Activated naive CD8-positive, alpha-beta T cell treated with anti-CD3 and anti-CD28 coated beads, Interleukin-2, amount 10 ng/mL, durations not matched to agents 7 days and 5 days (primary cell): Measurements from ENCODE around the gene LCE1C. TPM values are rescaled to one million over a fixed set of nuclear protein-coding genes. Genes with fewer than 3 reads are reported as not detected.

Experiments
- ATAC-seq: fragments of 150-1000 bp; cut with Tn5 transposase; one replicate; pipeline ENCODE4 v1.10.0; 2021; ENCODE audit warnings: low read depth, moderate library complexity
- POLR2A ChIA-PET: fragments of 350-600 bp; sonication (Branson Sonifier 250); formaldehyde crosslinking; loops from one replicate; lab custom pipeline; 2021; ENCODE audit warnings: antibody characterized with exemption; lab: Charles Lee
- DNase-seq: peaks from one replicate; pipeline ENCODE4 v3.0.0; 2021
- H3K27ac Mint-ChIP-seq: one replicate; pipeline ENCODE4 v1.8.0; 2022; ENCODE audit warnings: mild to moderate bottlenecking, mixed read lengths
- H3K27me3 Mint-ChIP-seq: one replicate; pipeline ENCODE4 v1.8.0; 2022; ENCODE audit warnings: mild to moderate bottlenecking, moderate library complexity, mixed read lengths
- H3K36me3 Mint-ChIP-seq: one replicate; pipeline ENCODE4 v1.8.0; 2021; ENCODE audit warnings: mild to moderate bottlenecking, mixed read lengths
- H3K4me1 Mint-ChIP-seq: one replicate; pipeline ENCODE4 v1.8.0; 2021; ENCODE audit warnings: mixed read lengths
- H3K4me3 Mint-ChIP-seq: one replicate; pipeline ENCODE4 v1.8.0; 2022; ENCODE audit warnings: mild to moderate bottlenecking, moderate library complexity, mixed read lengths
- H3K9me3 Mint-ChIP-seq: one replicate; pipeline ENCODE4 v1.8.0; 2021; ENCODE audit warnings: mixed read lengths
- total RNA-seq, 2 experiments: library from RNA; stranded (reverse); gene quantifications; one replicate each; pipeline ENCODE4 v1.2.3, GENCODE V29; 2021

The LCE1C gene
- total RNA-seq, 2 experiments from 2014 or later: not detected

- ATAC-seq (no peak), DNase-seq (no peak)
- Mint-ChIP-seq H3K9me3 (no peaks in the 10 kb centered on the region), H3K27me3 (peaks cover 27% of the 10 kb centered on the region), H3K36me3 (no peaks in the 10 kb centered on the region), H3K4me1 (no peaks in the 10 kb centered on the region), H3K4me3 (no peak overlapping the region), H3K27ac (no peak overlapping the region)
- POLR2A ChIA-PET: no interaction called here
Measured at GRCh38 chr1:152783095-152783494, 23.4 kb downstream of the LCE1C start.

DNA sequence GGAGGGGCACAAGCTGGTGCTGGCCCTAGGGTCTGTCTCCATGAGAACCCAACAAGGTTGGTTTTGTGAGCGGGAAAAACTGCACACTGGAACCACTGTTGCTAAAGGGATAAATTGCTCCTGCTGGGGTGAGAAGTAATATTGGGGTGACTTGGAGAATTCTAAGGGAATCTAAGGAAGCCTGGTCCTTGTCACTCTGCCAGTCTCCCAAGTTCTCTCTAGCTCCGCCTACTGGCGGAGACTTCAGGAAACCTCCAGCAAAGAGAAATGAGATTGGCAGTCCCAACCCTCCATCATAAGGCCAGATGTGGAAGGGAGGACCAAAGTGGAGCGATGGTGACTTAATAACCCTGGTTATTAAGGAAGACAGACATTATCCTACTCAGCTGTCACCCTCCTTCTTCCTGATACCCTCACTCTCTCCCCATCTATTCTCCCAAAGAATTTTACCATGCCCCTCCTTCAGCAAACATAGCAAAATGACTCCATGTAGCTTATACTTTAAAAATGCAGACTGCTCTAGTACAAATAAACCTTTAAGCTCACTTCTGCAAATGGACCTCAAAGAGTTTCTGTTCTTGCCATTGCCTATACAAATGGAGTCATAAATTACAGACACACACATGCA is 28.8 kb downstream of the LCE1C start:
- DNase-seq: no peak
- Mint-ChIP-seq H3K36me3 (no peaks in the 10 kb centered on the region), H3K9me3 (no peaks in the 10 kb centered on the region), H3K27me3 (peaks cover 11% of the 10 kb centered on the region), H3K27ac (no peak overlapping the region), H3K4me3 (no peak overlapping the region), H3K4me1 (no peaks in the 10 kb centered on the region)
- POLR2A ChIA-PET: no interaction called here
- ATAC-seq: no peak

DNA sequence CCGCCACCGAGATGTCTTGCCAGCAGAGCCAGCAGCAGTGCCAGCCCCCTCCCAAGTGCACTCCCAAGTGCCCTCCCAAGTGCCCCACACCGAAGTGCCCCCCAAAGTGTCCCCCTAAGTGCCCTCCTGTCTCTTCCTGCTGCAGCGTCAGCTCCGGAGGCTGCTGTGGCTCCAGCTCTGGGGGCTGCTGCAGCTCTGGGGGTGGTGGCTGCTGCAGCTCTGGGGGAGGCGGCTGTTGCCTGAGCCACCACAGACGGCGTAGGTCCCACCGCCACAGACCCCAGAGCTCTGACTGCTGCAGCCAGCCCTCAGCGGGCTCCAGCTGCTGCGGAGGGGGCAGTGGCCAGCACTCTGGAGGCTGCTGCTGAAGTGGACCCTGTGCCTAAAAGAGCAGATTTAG is 30.1 kb downstream of the LCE1C start:
- H3K27ac Mint-ChIP-seq: no peak overlapping the region
- peaks cover 2% of the 10 kb centered on the region for H3K9me3 Mint-ChIP-seq
- no peak overlapping the region for H3K4me3 Mint-ChIP-seq
- POLR2A ChIA-PET: no interaction called here
- ATAC-seq: no peak
- H3K36me3 Mint-ChIP-seq: no peaks in the 10 kb centered on the region
- DNase-seq: no peak
- peaks cover 10% of the 10 kb centered on the region for H3K27me3 Mint-ChIP-seq
- no peaks in the 10 kb centered on the region for H3K4me1 Mint-ChIP-seq

DNA sequence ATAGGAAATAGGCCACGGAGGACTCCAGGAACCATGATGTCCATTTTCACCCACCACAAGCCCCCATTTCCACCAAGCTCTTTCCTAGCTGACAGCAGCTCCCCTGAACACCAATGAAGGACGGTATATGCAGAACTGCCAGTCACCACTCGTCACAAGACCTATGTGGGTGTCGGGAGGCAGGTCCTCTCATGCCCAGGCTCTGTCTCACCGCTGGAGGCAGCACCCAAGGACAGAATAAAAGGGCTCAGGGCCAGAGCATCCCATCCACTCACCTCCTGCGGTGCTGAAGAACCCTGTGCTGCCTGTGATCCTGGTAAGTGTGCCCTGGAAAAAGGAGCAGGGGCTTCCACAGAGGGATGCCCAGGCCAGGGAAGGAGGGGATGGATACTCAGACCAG is 31.6 kb downstream of the LCE1C start, which contains the start of gene LCE1F:
TSS of gene LCE1F (plus strand) at position 266 of the 400 bp plus-strand sequence. CDS start 1,232 bp downstream, outside the sequence.
- POLR2A ChIA-PET: no interaction called here
- Mint-ChIP-seq H3K4me3 (no peak within 1 kb of the TSS), H3K27me3 (peaks cover 10% of the 10 kb centered on the region), H3K36me3 (no peaks in the 10 kb centered on the region), H3K27ac (no peak within 1 kb of the TSS), H3K4me1 (no peaks in the 10 kb centered on the region), H3K9me3 (peaks cover 2% of the 10 kb centered on the region)
- DNase-seq (no peak), ATAC-seq (no peak)

GRCh38 chr1:152770411-152770810 is 36.0 kb downstream of the LCE1C start:
- H3K4me1 Mint-ChIP-seq: no peaks in the 10 kb centered on the region
- ATAC-seq (no peak), DNase-seq (no peak)
- H3K27ac Mint-ChIP-seq: no peak overlapping the region
- POLR2A ChIA-PET: no interaction called here
- no peak overlapping the region for H3K4me3 Mint-ChIP-seq
- peaks cover 2% of the 10 kb centered on the region for H3K9me3 Mint-ChIP-seq
- peaks cover 4% of the 10 kb centered on the region for H3K27me3 Mint-ChIP-seq
- H3K36me3 Mint-ChIP-seq: no peaks in the 10 kb centered on the region

DNA sequence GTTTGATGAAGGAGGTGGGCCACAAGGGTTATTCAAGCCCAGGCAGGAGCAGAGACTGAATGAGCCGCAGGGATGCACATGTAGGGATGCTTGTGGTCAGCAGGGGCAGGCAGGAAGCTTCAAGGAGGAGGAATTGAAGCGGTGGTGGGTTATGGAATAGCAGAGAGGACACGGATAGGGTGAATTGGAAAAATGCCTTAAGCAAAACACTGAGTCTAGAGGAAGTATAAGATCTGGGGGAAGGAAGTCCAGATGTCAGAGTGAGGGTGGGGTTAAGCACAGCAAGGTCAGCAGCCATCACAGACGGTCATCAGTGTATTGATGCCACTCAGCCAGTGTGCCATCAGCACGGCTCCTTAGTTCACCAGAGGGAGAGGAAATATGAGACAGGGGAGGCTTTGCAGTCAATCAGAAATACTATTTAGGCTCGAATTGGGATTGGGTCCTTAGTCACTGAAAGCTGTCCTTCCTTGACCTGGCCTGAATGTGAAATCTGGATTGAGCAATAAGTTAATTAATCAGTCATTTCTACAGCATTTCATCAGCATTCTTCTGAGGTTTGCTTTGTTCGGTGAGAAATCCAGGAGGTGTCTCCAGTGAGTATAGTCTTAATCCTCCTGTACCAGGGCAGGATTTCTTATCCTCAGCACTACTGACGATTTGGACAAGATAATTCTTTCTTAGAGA is 37.5 kb downstream of the LCE1C start:
- Mint-ChIP-seq H3K9me3 (peaks cover 2% of the 10 kb centered on the region), H3K27ac (no peak overlapping the region), H3K4me1 (no peaks in the 10 kb centered on the region), H3K4me3 (no peak overlapping the region), H3K36me3 (no peaks in the 10 kb centered on the region), H3K27me3 (peaks cover 2% of the 10 kb centered on the region)
- ATAC-seq (no peak), DNase-seq (no peak)
- POLR2A ChIA-PET: no interaction called here

- Mint-ChIP-seq H3K9me3 (no peaks in the 10 kb centered on the region), H3K4me1 (no peaks in the 10 kb centered on the region), H3K36me3 (no peaks in the 10 kb centered on the region), H3K27me3 (peaks cover 2% of the 10 kb centered on the region), H3K27ac (no peak overlapping the region), H3K4me3 (no peak overlapping the region)
- POLR2A ChIA-PET: no interaction called here
- no peak for DNase-seq
- ATAC-seq: no peak
Measured at GRCh38 chr1:152761609-152762213, 44.7 kb downstream of the LCE1C start.

- Mint-ChIP-seq H3K27ac (no peak overlapping the region), H3K27me3 (peaks cover 2% of the 10 kb centered on the region), H3K4me1 (no peaks in the 10 kb centered on the region), H3K9me3 (no peaks in the 10 kb centered on the region), H3K36me3 (no peaks in the 10 kb centered on the region), H3K4me3 (no peak overlapping the region)
- no peak for ATAC-seq
- POLR2A ChIA-PET: no interaction called here
- no peak for DNase-seq
Measured at GRCh38 chr1:152760551-152761190, 45.8 kb downstream of the LCE1C start.

- no peaks in the 10 kb centered on the region for H3K4me1 Mint-ChIP-seq
- DNase-seq: no peak
- H3K27me3 Mint-ChIP-seq: peaks cover 3% of the 10 kb centered on the region
- no peak overlapping the region for H3K4me3 Mint-ChIP-seq
- no peak overlapping the region for H3K27ac Mint-ChIP-seq
- ATAC-seq: no peak
- H3K36me3 Mint-ChIP-seq: no peaks in the 10 kb centered on the region
- no peaks in the 10 kb centered on the region for H3K9me3 Mint-ChIP-seq
- POLR2A ChIA-PET: no interaction called here
Measured at GRCh38 chr1:152759453-152760173, 46.8 kb downstream of the LCE1C start.

DNA sequence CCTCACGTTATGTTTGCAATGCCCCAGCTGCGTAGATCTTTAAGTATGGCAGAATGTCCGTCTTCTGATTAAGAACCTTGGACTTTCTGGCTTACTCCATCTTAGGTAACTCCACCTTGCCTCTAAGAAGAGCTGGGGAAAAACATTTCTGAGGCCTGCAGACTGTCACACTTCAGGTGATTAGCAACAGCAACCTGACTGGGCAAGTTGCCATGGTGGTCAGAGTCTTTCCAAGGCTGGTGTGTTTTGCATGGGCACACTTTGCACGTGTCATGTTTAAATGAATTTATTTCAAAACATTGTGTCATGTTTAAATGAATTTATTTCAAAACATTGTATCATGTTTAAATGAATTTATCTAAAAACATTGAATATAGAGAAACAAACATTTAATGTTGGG is 47.8 kb downstream of the LCE1C start:
- peaks cover 4% of the 10 kb centered on the region for H3K27me3 Mint-ChIP-seq
- POLR2A ChIA-PET: no interaction called here
- H3K9me3 Mint-ChIP-seq: no peaks in the 10 kb centered on the region
- no peak overlapping the region for H3K27ac Mint-ChIP-seq
- H3K4me3 Mint-ChIP-seq: no peak overlapping the region
- H3K4me1 Mint-ChIP-seq: no peaks in the 10 kb centered on the region
- H3K36me3 Mint-ChIP-seq: no peaks in the 10 kb centered on the region
- no peak for ATAC-seq
- no peak for DNase-seq

GRCh38 chr1:152757747-152758146 is 48.7 kb downstream of the LCE1C start, which contains the start of gene KPRP:
Gene KPRP (plus strand): TSS chr1:152758025. CDS start chr1:152759589, 1,564 bp downstream.
- ATAC-seq (no peak), DNase-seq (no peak)
- H3K27me3 Mint-ChIP-seq: peaks cover 8% of the 10 kb centered on the region
- no peaks in the 10 kb centered on the region for H3K9me3 Mint-ChIP-seq
- no peak within 1 kb of the TSS for H3K4me3 Mint-ChIP-seq
- H3K36me3 Mint-ChIP-seq: no peaks in the 10 kb centered on the region
- H3K4me1 Mint-ChIP-seq: no peaks in the 10 kb centered on the region
- no peak within 1 kb of the TSS for H3K27ac Mint-ChIP-seq
- POLR2A ChIA-PET: no interaction called here

- Mint-ChIP-seq H3K4me1 (no peaks in the 10 kb centered on the region), H3K36me3 (no peaks in the 10 kb centered on the region), H3K27ac (no peak overlapping the region), H3K4me3 (no peak overlapping the region), H3K27me3 (peaks cover 12% of the 10 kb centered on the region), H3K9me3 (no peaks in the 10 kb centered on the region)
- no peak for DNase-seq
- no peak for ATAC-seq
- POLR2A ChIA-PET: no interaction called here
Measured at GRCh38 chr1:152756872-152757271, 49.6 kb downstream of the LCE1C start.
